ENCODE results near the gene TMEM229B.

Gene TMEM229B

GRCh38 chr14:67514650-67515385 lies 26.3 kb upstream of the TMEM229B start:
- DNase-seq: peak; percentile 35

GRCh38 chr14:67514203-67514607 lies 25.7 kb upstream of the TMEM229B start:
- no peak for DNase-seq

GRCh38 chr14:67513631-67514108 lies 25.1 kb upstream of the TMEM229B start:
- no peak for DNase-seq

- DNase-seq: peak; percentile 69
These were observed 24.2 kb upstream of the TMEM229B start for GRCh38 chr14:67512463-67513310.

GRCh38 chr14:67510836-67511235 lies 22.3 kb upstream of the TMEM229B start:
- no peak for DNase-seq

GRCh38 chr14:67510121-67510520 lies 21.6 kb upstream of the TMEM229B start:
- DNase-seq: no peak

- peak; percentile 87 for DNase-seq
These were observed 20.4 kb upstream of the TMEM229B start for GRCh38 chr14:67508956-67509355.

- no peak for DNase-seq
These were observed 16.7 kb upstream of the TMEM229B start for GRCh38 chr14:67505254-67505653.

GRCh38 chr14:67503331-67503730 lies 14.8 kb upstream of the TMEM229B start:
- no peak for DNase-seq

- DNase-seq: peak; percentile 80
These were observed 14.3 kb upstream of the TMEM229B start for GRCh38 chr14:67502867-67503266.

GRCh38 chr14:67501670-67502069 lies 13.1 kb upstream of the TMEM229B start:
- no peak for DNase-seq

GRCh38 chr14:67500981-67501380 lies 12.5 kb upstream of the TMEM229B start:
- DNase-seq: no peak

- no peak for DNase-seq
These were observed 9.2 kb upstream of the TMEM229B start for GRCh38 chr14:67497716-67498115.

- no peak for DNase-seq
These were observed 8.7 kb upstream of the TMEM229B start for GRCh38 chr14:67497216-67497615.

GRCh38 chr14:67495827-67496226 lies 7.3 kb upstream of the TMEM229B start:
- DNase-seq: no peak

GRCh38 chr14:67493092-67493717 lies 4.7 kb upstream of the TMEM229B start:
- peak; percentile 84 for DNase-seq

GRCh38 chr14:67492538-67492937 lies 4.0 kb upstream of the TMEM229B start:
- no peak for DNase-seq

- no peak for DNase-seq
These were observed 3.4 kb upstream of the TMEM229B start for GRCh38 chr14:67491741-67492507.

- no peak for DNase-seq
These were observed 2.8 kb upstream of the TMEM229B start for GRCh38 chr14:67491285-67491684.

GRCh38 chr14:67490196-67490595 lies 1.7 kb upstream of the TMEM229B start:
- DNase-seq: peak; percentile 5

- DNase-seq: no peak
These were observed 1.2 kb downstream of the TMEM229B start for GRCh38 chr14:67487332-67487731.

- no peak for DNase-seq
These were observed 1.6 kb downstream of the TMEM229B start for GRCh38 chr14:67486890-67487289.

All from MV-4-11 (cell line).